SK-N-SH treated with all-trans-retinoic acid at 6 μM for 48 hours (cell line): Measurements from ENCODE around the gene CTIF.

Experiments
- CREB5 ChIP-seq: fragments of 250-450 bp; sonication (Bioruptor Pico); IDR thresholded peaks from 2 replicates; pipeline ENCODE4 v1.5.1; 2020; ENCODE audit warnings: low read depth, mild to moderate bottlenecking, moderate library complexity
- GLIS3 ChIP-seq: fragments of 250-450 bp; sonication (Bioruptor Pico); IDR thresholded peaks from 2 replicates; pipeline ENCODE4 v1.5.0; 2020; ENCODE audit warnings: mild to moderate bottlenecking, moderate library complexity
- ISL1 ChIP-seq: fragments of 250-450 bp; sonication (Bioruptor Pico); IDR thresholded peaks from 2 replicates; pipeline ENCODE4 v2.1.2; 2022; ENCODE audit warnings: mild to moderate bottlenecking, moderate library complexity
- PATZ1 ChIP-seq: fragments of 250-450 bp; sonication (Bioruptor Pico); IDR thresholded peaks from 2 replicates; pipeline ENCODE4 v1.8.0; 2020; ENCODE audit warnings: mild to moderate bottlenecking, moderate library complexity, borderline replicate concordance
- POU6F1 ChIP-seq: fragments of 250-450 bp; sonication (Bioruptor Pico); IDR thresholded peaks from 2 replicates; pipeline ENCODE4 v1.8.0; 2021; ENCODE audit warnings: low read depth, mild to moderate bottlenecking, moderate library complexity, borderline replicate concordance
- TCF4 ChIP-seq: fragments of 250-450 bp; sonication (Bioruptor Pico); IDR thresholded peaks from 2 replicates; pipeline ENCODE4 v1.8.0; 2021; ENCODE audit warnings: mild to moderate bottlenecking, moderate library complexity, borderline replicate concordance
- ZC3H10 ChIP-seq: fragments of 250-450 bp; sonication (Bioruptor Pico); IDR thresholded peaks from 2 replicates; pipeline ENCODE4 v1.5.1; 2021; ENCODE audit warnings: mild to moderate bottlenecking, moderate library complexity
- ZNF70 ChIP-seq: fragments of 450-650 bp; formaldehyde crosslinking; IDR thresholded peaks from 2 replicates; pipeline ENCODE4 v1.5.0; 2020; ENCODE audit warnings: mild to moderate bottlenecking, moderate library complexity

- no peak for TF ChIP-seq POU6F1 (CRISPR knock-in tag)
- no peak for TF ChIP-seq CREB5 (CRISPR knock-in tag)
- TF ChIP-seq PATZ1 (CRISPR knock-in tag), result no peak
- TF ChIP-seq ISL1 (CRISPR knock-in tag), result no peak
- no peak for TF ChIP-seq ZC3H10 (CRISPR knock-in tag)
- TF ChIP-seq GLIS3 (CRISPR knock-in tag), result no peak
- TF ChIP-seq ZNF70, result no peak
- TF ChIP-seq TCF4 (CRISPR knock-in tag), result no peak
Observed at GRCh38 chr18:48569139-48569914, 30.5 kb downstream of the CTIF start.
